ENCODE data around the gene LARGE1. TPM values are rescaled to one million over a fixed set of nuclear protein-coding genes. Genes with fewer than 3 reads are reported as not detected.

Gene LARGE1
- total RNA-seq, 1 donor, result 22.8 TPM

- TF ChIP-seq CTCF (IDR thresholded peaks at IDR 0.05; ENCODE audit: extremely low read depth, low read depth, low read length), result no peak
- H3K4me1 ChIP-seq (ENCODE audit: insufficient read depth, low read length), result no peaks in the 10 kb centered on the region
- no peak for DNase-seq (ENCODE audit: insufficient read length, low spot score, missing footprints)
- no peak overlapping the region for H3K27ac ChIP-seq (ENCODE audit: low read depth, low read length)
- no peaks in the 10 kb centered on the region for H3K79me2 ChIP-seq (ENCODE audit: insufficient read depth, low read length)
- no peak overlapping the region for H2AFZ ChIP-seq (ENCODE audit: low read length)
- no peaks in the 10 kb centered on the region for H3K9me3 ChIP-seq (ENCODE audit: low read depth, low read length)
- H3K4me2 ChIP-seq (ENCODE audit: insufficient read depth, low read length), result no peak overlapping the region
- H3K4me3 ChIP-seq (ENCODE audit: insufficient read depth, low read length), result no peak overlapping the region
- no peaks in the 10 kb centered on the region for H3K27me3 ChIP-seq (ENCODE audit: insufficient read depth, low read length)
- no peaks in the 10 kb centered on the region for H3K36me3 ChIP-seq (ENCODE audit: insufficient read depth, low read length)
- no peaks in the 10 kb centered on the region for H4K20me1 ChIP-seq (ENCODE audit: insufficient read depth, low read length)
These were observed 194.0 kb downstream of the LARGE1 start for GRCh38 chr22:33726294-33726734.

GRCh38 chr22:33723915-33724314 lies 196.4 kb downstream of the LARGE1 start:
- H3K4me1 ChIP-seq (ENCODE audit: insufficient read depth, low read length), result no peaks in the 10 kb centered on the region
- H3K27ac ChIP-seq (ENCODE audit: low read depth, low read length), result no peak overlapping the region
- H4K20me1 ChIP-seq (ENCODE audit: insufficient read depth, low read length), result no peaks in the 10 kb centered on the region
- H3K27me3 ChIP-seq (ENCODE audit: insufficient read depth, low read length), result no peaks in the 10 kb centered on the region
- no peak for DNase-seq (ENCODE audit: insufficient read length, low spot score, missing footprints)
- no peak overlapping the region for H3K4me3 ChIP-seq (ENCODE audit: insufficient read depth, low read length)
- H3K36me3 ChIP-seq (ENCODE audit: insufficient read depth, low read length), result no peaks in the 10 kb centered on the region
- H3K4me2 ChIP-seq (ENCODE audit: insufficient read depth, low read length), result no peak overlapping the region
- TF ChIP-seq CTCF (IDR thresholded peaks at IDR 0.05; ENCODE audit: extremely low read depth, low read depth, low read length), result no peak
- H3K9me3 ChIP-seq (ENCODE audit: low read depth, low read length), result no peaks in the 10 kb centered on the region
- H3K79me2 ChIP-seq (ENCODE audit: insufficient read depth, low read length), result no peaks in the 10 kb centered on the region
- H2AFZ ChIP-seq (ENCODE audit: low read length), result no peak overlapping the region

- no peaks in the 10 kb centered on the region for H4K20me1 ChIP-seq (ENCODE audit: insufficient read depth, low read length)
- DNase-seq (ENCODE audit: insufficient read length, low spot score, missing footprints), result no peak
- H3K27ac ChIP-seq (ENCODE audit: low read depth, low read length), result no peak overlapping the region
- no peak overlapping the region for H3K4me2 ChIP-seq (ENCODE audit: insufficient read depth, low read length)
- H2AFZ ChIP-seq (ENCODE audit: low read length), result no peak overlapping the region
- H3K4me1 ChIP-seq (ENCODE audit: insufficient read depth, low read length), result no peaks in the 10 kb centered on the region
- no peak for TF ChIP-seq CTCF (IDR thresholded peaks at IDR 0.05; ENCODE audit: extremely low read depth, low read depth, low read length)
- H3K36me3 ChIP-seq (ENCODE audit: insufficient read depth, low read length), result no peaks in the 10 kb centered on the region
- H3K79me2 ChIP-seq (ENCODE audit: insufficient read depth, low read length), result no peaks in the 10 kb centered on the region
- no peak overlapping the region for H3K4me3 ChIP-seq (ENCODE audit: insufficient read depth, low read length)
- H3K27me3 ChIP-seq (ENCODE audit: insufficient read depth, low read length), result no peaks in the 10 kb centered on the region
- no peaks in the 10 kb centered on the region for H3K9me3 ChIP-seq (ENCODE audit: low read depth, low read length)
These were observed 197.5 kb downstream of the LARGE1 start for GRCh38 chr22:33722816-33723215.

GRCh38 chr22:33720166-33720878 lies 200.0 kb downstream of the LARGE1 start:
- Histone ChIP-seq H3K4me1 (ENCODE audit: insufficient read depth, low read length) (no peaks in the 10 kb centered on the region), H2AFZ (ENCODE audit: low read length) (no peak overlapping the region), H4K20me1 (ENCODE audit: insufficient read depth, low read length) (no peaks in the 10 kb centered on the region), H3K27me3 (ENCODE audit: insufficient read depth, low read length) (no peaks in the 10 kb centered on the region), H3K36me3 (ENCODE audit: insufficient read depth, low read length) (no peaks in the 10 kb centered on the region), H3K4me3 (ENCODE audit: insufficient read depth, low read length) (no peak overlapping the region), H3K27ac (ENCODE audit: low read depth, low read length) (no peak overlapping the region), H3K4me2 (ENCODE audit: insufficient read depth, low read length) (no peak overlapping the region), H3K79me2 (ENCODE audit: insufficient read depth, low read length) (no peaks in the 10 kb centered on the region), H3K9me3 (ENCODE audit: low read depth, low read length) (no peaks in the 10 kb centered on the region)
- TF ChIP-seq CTCF (IDR thresholded peaks at IDR 0.05; ENCODE audit: extremely low read depth, low read depth, low read length), result no peak
- no peak for DNase-seq (ENCODE audit: insufficient read length, low spot score, missing footprints)

Data from osteoblast (primary cell).